ENCODE results near the gene HOXB4.

- TF ChIP-seq POLR2AphosphoS5 (IDR thresholded peaks at IDR 0.05; ENCODE audit: low read depth, low read length) (no peak), TAF1 (IDR thresholded peaks at IDR 0.05; ENCODE audit: borderline replicate concordance, insufficient read depth, low read length) (no peak), SIN3A (IDR thresholded peaks at IDR 0.05; ENCODE audit: borderline replicate concordance, insufficient read depth, low read length) (no peak)
- TF ChIP-seq, protein P1, sequence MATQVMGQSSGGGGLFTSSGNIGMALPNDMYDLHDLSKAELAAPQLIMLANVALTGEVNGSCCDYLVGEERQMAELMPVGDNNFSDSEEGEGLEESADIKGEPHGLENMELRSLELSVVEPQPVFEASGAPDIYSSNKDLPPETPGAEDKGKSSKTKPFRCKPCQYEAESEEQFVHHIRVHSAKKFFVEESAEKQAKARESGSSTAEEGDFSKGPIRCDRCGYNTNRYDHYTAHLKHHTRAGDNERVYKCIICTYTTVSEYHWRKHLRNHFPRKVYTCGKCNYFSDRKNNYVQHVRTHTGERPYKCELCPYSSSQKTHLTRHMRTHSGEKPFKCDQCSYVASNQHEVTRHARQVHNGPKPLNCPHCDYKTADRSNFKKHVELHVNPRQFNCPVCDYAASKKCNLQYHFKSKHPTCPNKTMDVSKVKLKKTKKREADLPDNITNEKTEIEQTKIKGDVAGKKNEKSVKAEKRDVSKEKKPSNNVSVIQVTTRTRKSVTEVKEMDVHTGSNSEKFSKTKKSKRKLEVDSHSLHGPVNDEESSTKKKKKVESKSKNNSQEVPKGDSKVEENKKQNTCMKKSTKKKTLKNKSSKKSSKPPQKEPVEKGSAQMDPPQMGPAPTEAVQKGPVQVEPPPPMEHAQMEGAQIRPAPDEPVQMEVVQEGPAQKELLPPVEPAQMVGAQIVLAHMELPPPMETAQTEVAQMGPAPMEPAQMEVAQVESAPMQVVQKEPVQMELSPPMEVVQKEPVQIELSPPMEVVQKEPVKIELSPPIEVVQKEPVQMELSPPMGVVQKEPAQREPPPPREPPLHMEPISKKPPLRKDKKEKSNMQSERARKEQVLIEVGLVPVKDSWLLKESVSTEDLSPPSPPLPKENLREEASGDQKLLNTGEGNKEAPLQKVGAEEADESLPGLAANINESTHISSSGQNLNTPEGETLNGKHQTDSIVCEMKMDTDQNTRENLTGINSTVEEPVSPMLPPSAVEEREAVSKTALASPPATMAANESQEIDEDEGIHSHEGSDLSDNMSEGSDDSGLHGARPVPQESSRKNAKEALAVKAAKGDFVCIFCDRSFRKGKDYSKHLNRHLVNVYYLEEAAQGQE (IDR thresholded peaks at IDR 0.05; ENCODE audit: insufficient read depth in 1 of 2, low read depth in 2 of 2, low read length in 2 of 2) = no peak
These were observed 10.4 kb upstream of the HOXB4 start for GRCh38 chr17:48588528-48588927.
